Measurements from ENCODE around the gene FOXK2. TPM values are rescaled to one million over a fixed set of nuclear protein-coding genes. Genes with fewer than 3 reads are reported as not detected.
A peak's percentile ranks its signal among the peaks of the same experiment; 100 is the strongest.

FOXK2 gene
- total and polyA plus RNA-seq, 2 donors (not counting 1 experiment from before 2014, with no cell fraction given), result 19.7 to 62.7 TPM

DNA sequence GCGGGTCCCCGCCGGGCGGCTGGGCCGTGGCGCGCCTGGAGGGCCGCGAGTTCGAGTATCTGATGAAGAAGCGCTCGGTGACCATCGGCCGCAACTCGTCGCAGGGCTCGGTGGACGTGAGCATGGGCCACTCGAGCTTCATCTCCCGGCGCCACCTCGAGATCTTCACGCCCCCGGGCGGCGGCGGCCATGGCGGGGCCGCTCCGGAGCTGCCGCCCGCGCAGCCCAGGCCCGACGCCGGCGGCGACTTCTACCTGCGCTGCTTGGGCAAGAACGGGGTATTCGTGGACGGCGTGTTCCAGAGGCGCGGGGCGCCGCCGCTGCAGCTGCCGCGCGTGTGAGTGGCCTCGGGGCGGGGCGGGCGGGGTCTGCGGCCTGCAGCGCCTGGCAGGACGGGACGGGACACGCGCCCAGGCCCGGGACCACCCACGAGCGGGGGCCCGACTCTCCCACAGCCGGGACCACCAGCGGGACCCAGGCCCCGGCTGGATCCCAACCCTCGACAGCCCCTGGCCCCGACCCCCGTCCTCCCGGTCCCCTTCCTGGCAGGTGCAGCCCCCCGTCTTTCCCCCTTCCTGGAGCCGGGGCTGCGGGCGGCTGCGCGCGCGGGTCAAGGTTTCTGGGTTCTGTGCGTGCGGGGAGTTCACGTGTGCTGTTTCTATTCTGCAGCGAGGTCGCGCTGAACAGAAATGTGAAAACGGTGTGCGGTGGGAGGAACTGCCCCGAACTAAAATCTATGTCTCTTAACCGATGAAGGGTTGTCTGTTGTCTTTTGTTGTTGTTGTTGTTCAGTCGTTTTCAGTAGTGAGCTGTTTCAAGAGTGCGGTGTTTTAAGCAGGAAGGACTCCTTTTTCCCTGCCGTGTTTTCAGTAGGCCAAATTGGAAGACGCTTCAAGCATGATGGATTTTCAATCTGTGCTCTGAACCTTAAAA is 705 bp downstream of the FOXK2 start:
- ChIA-PET POLR2A (interaction anchor here (0.5 to 2.2 kb wide), 6 partner anchors 10 to 817 kb away, joined by 3 to 8 read pairs (median 5); partner anchors contain the start of genes MRPL12 and NARF), CTCF (interaction anchor here (0.6 to 1.0 kb wide), 2 partner anchors 34 to 39 kb away, joined by 3 to 4 read pairs; no protein-coding TSS in a partner anchor)
- no peaks in the 10 kb centered on the region for H3K27me3 ChIP-seq (replicated peaks in 1 of 4; ENCODE audit: control extremely low read depth in 1 of 4, control insufficient read depth in 3 of 4, insufficient read depth in 4 of 4, low read length in 3 of 4)
- intact Hi-C loops (cut with micrococcal nuclease), result loop anchor here (1.0 to 2.0 kb wide), 5 partner anchors 14 to 71 kb away; partner anchors contain the start of gene NARF
- H3K27ac ChIP-seq (ENCODE audit: low read length in 2 of 2), result peak overlapping the region in 1 of 2 donors; percentile 27
- peaks cover 51% of the 10 kb centered on the region for H3K79me2 ChIP-seq (ENCODE audit: control insufficient read depth, insufficient read depth, low read length)
- TF ChIP-seq EZH2 (IDR thresholded peaks at IDR 0.05; ENCODE audit: borderline replicate concordance, insufficient read depth, low read depth, low read length, poor library complexity, severe bottlenecking), result no peak
- TF ChIP-seq, protein P1, sequence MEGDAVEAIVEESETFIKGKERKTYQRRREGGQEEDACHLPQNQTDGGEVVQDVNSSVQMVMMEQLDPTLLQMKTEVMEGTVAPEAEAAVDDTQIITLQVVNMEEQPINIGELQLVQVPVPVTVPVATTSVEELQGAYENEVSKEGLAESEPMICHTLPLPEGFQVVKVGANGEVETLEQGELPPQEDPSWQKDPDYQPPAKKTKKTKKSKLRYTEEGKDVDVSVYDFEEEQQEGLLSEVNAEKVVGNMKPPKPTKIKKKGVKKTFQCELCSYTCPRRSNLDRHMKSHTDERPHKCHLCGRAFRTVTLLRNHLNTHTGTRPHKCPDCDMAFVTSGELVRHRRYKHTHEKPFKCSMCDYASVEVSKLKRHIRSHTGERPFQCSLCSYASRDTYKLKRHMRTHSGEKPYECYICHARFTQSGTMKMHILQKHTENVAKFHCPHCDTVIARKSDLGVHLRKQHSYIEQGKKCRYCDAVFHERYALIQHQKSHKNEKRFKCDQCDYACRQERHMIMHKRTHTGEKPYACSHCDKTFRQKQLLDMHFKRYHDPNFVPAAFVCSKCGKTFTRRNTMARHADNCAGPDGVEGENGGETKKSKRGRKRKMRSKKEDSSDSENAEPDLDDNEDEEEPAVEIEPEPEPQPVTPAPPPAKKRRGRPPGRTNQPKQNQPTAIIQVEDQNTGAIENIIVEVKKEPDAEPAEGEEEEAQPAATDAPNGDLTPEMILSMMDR (IDR thresholded peaks at IDR 0.05), result no peak
- H3K9me3 Mint-ChIP-seq (ENCODE audit: insufficient read depth), result no peaks in the 10 kb centered on the region
- H3K4me1 ChIP-seq (ENCODE audit: control insufficient read depth in 2 of 2, insufficient read depth in 2 of 2, low read length in 2 of 2), result peaks cover 8 to 23% of the 10 kb centered on the region in 2 donors
- no peaks in the 10 kb centered on the region for H3K27me3 Mint-ChIP-seq
- DNase-seq (peak; percentile 70), ATAC-seq (ENCODE audit: low read depth) (peak; percentile 10)
- H3K4me2 ChIP-seq (replicated peaks; ENCODE audit: low read depth, low read length, poor library complexity, severe bottlenecking), result peak overlapping the region; percentile 98
- H2AFZ ChIP-seq (ENCODE audit: insufficient read depth, low read depth, low read length, poor library complexity, severe bottlenecking), result peak overlapping the region; percentile 69
- WGBS (ENCODE audit: insufficient coverage), result under 1% methylated on average over 93 of the region's 94 CpGs
- H3K9me3 ChIP-seq (ENCODE audit: control extremely low read depth in 1 of 3, control insufficient read depth in 2 of 3, insufficient read depth in 1 of 3, low read length in 2 of 3), result no peaks in the 10 kb centered on the region
- H4K20me1 ChIP-seq (ENCODE audit: control insufficient read depth, insufficient read depth, low read length, poor library complexity, severe bottlenecking), result peaks cover 30% of the 10 kb centered on the region
- H3K27ac Mint-ChIP-seq, result peak overlapping the region; percentile 82
- H3K4me3 Mint-ChIP-seq, result peak overlapping the region; percentile 88
- peaks cover 28% of the 10 kb centered on the region for H3K4me1 Mint-ChIP-seq
- peak overlapping the region; percentile 50 to 71 (median 64) for H3K4me3 ChIP-seq (ENCODE audit: control extremely low read depth in 1 of 5, extremely low read depth in 1 of 5, insufficient read depth in 1 of 5, low read depth in 2 of 5, low read length in 4 of 5)
- H3K36me3 ChIP-seq (replicated peaks in 1 of 2; ENCODE audit: control extremely low read depth in 1 of 2, control insufficient read depth in 1 of 2, extremely low read depth in 1 of 2, insufficient read depth in 2 of 2, low read length in 1 of 2), result no peaks in the 10 kb centered on the region
- peak overlapping the region; percentile 66 for H3K9ac ChIP-seq (ENCODE audit: low read length)

DNA sequence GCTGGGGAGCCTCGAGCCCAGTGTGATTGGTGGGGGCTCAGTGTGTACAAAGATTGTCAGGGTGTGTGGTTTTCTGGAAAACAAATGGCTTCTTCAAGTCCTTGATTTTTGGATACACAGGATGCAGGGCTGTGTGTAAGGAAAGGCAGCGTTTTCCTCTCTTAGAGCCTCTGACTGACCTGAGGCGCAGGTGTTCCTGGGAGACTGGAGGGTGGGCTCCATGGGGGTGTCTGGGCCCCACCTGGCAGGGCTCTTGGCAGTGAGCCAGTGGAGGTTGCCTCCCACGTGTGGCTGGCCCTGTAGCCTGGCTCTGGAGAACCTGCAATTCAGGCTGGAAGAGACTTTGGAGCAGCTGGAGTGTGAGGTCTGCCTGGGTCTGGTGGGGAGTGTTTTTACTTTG is 5.0 kb downstream of the FOXK2 start:
- Histone ChIP-seq H3K79me2 (ENCODE audit: control insufficient read depth, insufficient read depth, low read length) (peaks cover 94% of the 10 kb centered on the region), H3K9ac (ENCODE audit: low read length) (no peak overlapping the region), H3K27me3 (replicated peaks in 1 of 4; ENCODE audit: control extremely low read depth in 1 of 4, control insufficient read depth in 3 of 4, insufficient read depth in 4 of 4, low read length in 3 of 4) (no peaks in the 10 kb centered on the region), H4K20me1 (ENCODE audit: control insufficient read depth, insufficient read depth, low read length, poor library complexity, severe bottlenecking) (peaks cover 72% of the 10 kb centered on the region), H2AFZ (ENCODE audit: insufficient read depth, low read depth, low read length, poor library complexity, severe bottlenecking) (no peak overlapping the region), H3K36me3 (replicated peaks in 1 of 2; ENCODE audit: control extremely low read depth in 1 of 2, control insufficient read depth in 1 of 2, extremely low read depth in 1 of 2, insufficient read depth in 2 of 2, low read length in 1 of 2) (no peaks in the 10 kb centered on the region), H3K9me3 (ENCODE audit: control extremely low read depth in 1 of 3, control insufficient read depth in 2 of 3, insufficient read depth in 1 of 3, low read length in 2 of 3) (no peaks in the 10 kb centered on the region), H3K4me2 (replicated peaks; ENCODE audit: low read depth, low read length, poor library complexity, severe bottlenecking) (peak overlapping the region; percentile 18), H3K4me3 (ENCODE audit: control extremely low read depth in 1 of 5, extremely low read depth in 1 of 5, insufficient read depth in 1 of 5, low read depth in 2 of 5, low read length in 4 of 5) (no peak overlapping the region), H3K4me1 (ENCODE audit: control insufficient read depth in 2 of 2, insufficient read depth in 2 of 2, low read length in 2 of 2) (peaks cover 8 to 17% of the 10 kb centered on the region in 2 donors), H3K27ac (ENCODE audit: low read length in 2 of 2) (no peak overlapping the region)
- 55% methylated on average over 4 of the region's 4 CpGs for WGBS (ENCODE audit: insufficient coverage)
- TF ChIP-seq EZH2 (IDR thresholded peaks at IDR 0.05; ENCODE audit: borderline replicate concordance, insufficient read depth, low read depth, low read length, poor library complexity, severe bottlenecking), result no peak
- TF ChIP-seq, protein P1 (IDR thresholded peaks at IDR 0.05), result no peak
- DNase-seq (no peak), ATAC-seq (ENCODE audit: low read depth) (no peak)
- intact Hi-C loops (cut with micrococcal nuclease), result no loop called here
- H3K4me3 Mint-ChIP-seq, result no peak overlapping the region
- H3K27ac Mint-ChIP-seq, result no peak overlapping the region
- H3K9me3 Mint-ChIP-seq (ENCODE audit: insufficient read depth), result no peaks in the 10 kb centered on the region
- H3K4me1 Mint-ChIP-seq, result peaks cover 54% of the 10 kb centered on the region
- H3K27me3 Mint-ChIP-seq, result no peaks in the 10 kb centered on the region
- CTCF ChIA-PET, result no interaction called here
- POLR2A ChIA-PET, result no interaction called here

All from B cell (primary cell).